GM15510 (cell line): ENCODE data around the gene AMH.

Experiments
- POLR2A ChIP-seq: IDR thresholded peaks from 3 replicates; pipeline ENCODE4 v1.6.1; 2011; ENCODE audit warnings: borderline replicate concordance; ENCODE audit not compliant: insufficient read length; ENCODE audit errors: extremely low read depth

AMH gene

GRCh38 chr19:2261438-2262172 lies 12.5 kb downstream of the AMH start:
- no peak for TF ChIP-seq POLR2A

GRCh38 chr19:2266183-2266993 lies 17.3 kb downstream of the AMH start:
- peak; percentile 38 for TF ChIP-seq POLR2A

- no peak for TF ChIP-seq POLR2A
These were observed 19.3 kb downstream of the AMH start for GRCh38 chr19:2268480-2268830.

- TF ChIP-seq POLR2A = no peak
These were observed 19.7 kb downstream of the AMH start for GRCh38 chr19:2268861-2269243.

GRCh38 chr19:2269244-2270156 lies 20.4 kb downstream of the AMH start:
- TF ChIP-seq POLR2A = peak; percentile 100

GRCh38 chr19:2270157-2270422 lies 21.0 kb downstream of the AMH start:
- TF ChIP-seq POLR2A = no peak

GRCh38 chr19:2270423-2271233 lies 21.5 kb downstream of the AMH start:
- TF ChIP-seq POLR2A = peak; percentile 51

- no peak for TF ChIP-seq POLR2A
These were observed 22.3 kb downstream of the AMH start for GRCh38 chr19:2271234-2272103.

- peak; percentile 61 for TF ChIP-seq POLR2A
These were observed 24.4 kb downstream of the AMH start for GRCh38 chr19:2273356-2274184.

GRCh38 chr19:2274185-2274711 lies 25.1 kb downstream of the AMH start:
- no peak for TF ChIP-seq POLR2A

GRCh38 chr19:2274931-2275535 lies 25.9 kb downstream of the AMH start:
- TF ChIP-seq POLR2A = no peak
